PC-3 (cell line): ENCODE measurements around the gene PTP4A1. TPM values are rescaled to one million over a fixed set of nuclear protein-coding genes. Genes with fewer than 3 reads are reported as not detected.

Experiments used
- ATAC-seq: fragments of 200-7000 bp; cut with Tn5 transposase; 2 replicates; pipeline ENCODE4 v1.9.1; 2020; ENCODE audit warnings: mild to moderate bottlenecking, moderate library complexity
- BruUV-seq: library from RNA; stranded (reverse); fragments of 400-500 nt; replicated peaks from 2 replicates; lab custom pipeline; 2021; lab: Mats Ljungman, UMichigan
- CTCF ChIA-PET: fragments of 300-600 bp; sonication (Branson Sonifier 250); formaldehyde crosslinking; loops from one replicate; lab custom pipeline; 2022; ENCODE audit warnings: antibody characterized with exemption; lab: Charles Lee
- POLR2A ChIA-PET: fragments of 300-600 bp; sonication (Branson Sonifier 250); formaldehyde crosslinking; loops from one replicate; lab custom pipeline; 2022; ENCODE audit warnings: antibody characterized with exemption; ENCODE audit not compliant: unreplicated experiment; lab: Charles Lee
- DNase-seq: peaks from one replicate; pipeline ENCODE4 v3.0.0-alpha.2; 2015
- H2AFZ ChIP-seq: fragments of 300-600 bp; sonication (generic); 2 replicates; pipeline ENCODE4 v1.6.0; 2016; ENCODE audit warnings: antibody characterized with exemption, low read length
- H3F3A ChIP-seq: fragments of 300-600 bp; sonication (generic); one replicate; pipeline ENCODE4 v1.6.0; 2017; ENCODE audit warnings: antibody characterized with exemption, low read length, control low read depth, mild to moderate bottlenecking; ENCODE audit not compliant: unreplicated experiment
- H3K27ac ChIP-seq: fragments of 300-600 bp; sonication (generic); 2 replicates; pipeline ENCODE4 v1.5.1; 2016; ENCODE audit warnings: mild to moderate bottlenecking, low read length
- H3K27me3 ChIP-seq: fragments of 300-600 bp; sonication (generic); 2 replicates; pipeline ENCODE4 v1.6.1; 2016; ENCODE audit warnings: low read length, mixed read lengths
- H3K36me3 ChIP-seq: fragments of 300-600 bp; sonication (generic); 2 replicates; pipeline ENCODE4 v1.6.1; 2016; ENCODE audit warnings: low read depth, mixed run types, low read length, mixed read lengths
- H3K4me1 ChIP-seq: fragments of 300-600 bp; sonication (generic); 2 replicates; pipeline ENCODE4 v1.5.1; 2016; ENCODE audit warnings: low read length; ENCODE audit not compliant: insufficient read depth
- H3K4me2 ChIP-seq: fragments of 300-600 bp; sonication (generic); 2 replicates; pipeline ENCODE4 v1.6.0; 2016; ENCODE audit warnings: low read length
- H3K4me3 ChIP-seq: fragments of 300-600 bp; sonication (generic); 2 replicates; pipeline ENCODE4 v1.5.1; 2016; ENCODE audit warnings: mild to moderate bottlenecking, low read length, mixed read lengths
- H3K79me2 ChIP-seq: fragments of 300-600 bp; sonication (generic); 2 replicates; pipeline ENCODE4 v1.6.1; 2017; ENCODE audit warnings: low read length, mixed read lengths
- H3K9ac ChIP-seq: fragments of 300-600 bp; sonication (generic); 2 replicates; pipeline ENCODE4 v1.6.0; 2016; ENCODE audit warnings: mild to moderate bottlenecking, low read length
- H3K9me2 ChIP-seq: fragments of 300-600 bp; sonication (generic); replicated peaks from 2 replicates; pipeline ENCODE4 v1.6.1; 2016; ENCODE audit warnings: mixed run types, low read length, mixed read lengths
- H3K9me3 ChIP-seq: fragments of 300-600 bp; sonication (generic); 2 replicates; pipeline ENCODE4 v1.6.1; 2016; ENCODE audit warnings: low read length, mixed read lengths
- H4K20me1 ChIP-seq: fragments of 300-600 bp; sonication (generic); 2 replicates; pipeline ENCODE4 v1.6.1; 2016; ENCODE audit warnings: low read length, mixed read lengths
- EZH2 ChIP-seq: fragments of 300-600 bp; sonication (generic); IDR thresholded peaks from one replicate; pipeline ENCODE4 v1.6.1; 2017; ENCODE audit warnings: antibody characterized with exemption, mild to moderate bottlenecking, low read length; ENCODE audit not compliant: unreplicated experiment
- EZH2phosphoT487 ChIP-seq: fragments of 300-600 bp; sonication (generic); IDR thresholded peaks from 2 replicates; pipeline ENCODE4 v1.6.1; 2018; ENCODE audit warnings: mild to moderate bottlenecking, antibody characterized with exemption, low read length, borderline replicate concordance
- intact Hi-C: fragments of 100-400 bp; cut with micrococcal nuclease; formaldehyde crosslinking; loops from 2 replicates; pipeline ENCODE4 v1.9.0; 2023
- total RNA-seq: library from RNA; depleted of rRNA; stranded (reverse); fragments of >200 nt; gene quantifications from 2 replicates; pipeline ENCODE4 v1.2.3, GENCODE V29; 2014
- TF ChIP-seq, protein P1 (sequence below): fragments of 300-600 bp; sonication (generic); conservative IDR thresholded peaks from 2 replicates; pipeline ENCODE4 v1.5.1; 2017; ENCODE audit warnings: antibody characterized with exemption, low read depth, mild to moderate bottlenecking, low read length

The PTP4A1 gene
- total RNA-seq, 1 experiment from 2014 or later = 29.9 TPM

DNA sequence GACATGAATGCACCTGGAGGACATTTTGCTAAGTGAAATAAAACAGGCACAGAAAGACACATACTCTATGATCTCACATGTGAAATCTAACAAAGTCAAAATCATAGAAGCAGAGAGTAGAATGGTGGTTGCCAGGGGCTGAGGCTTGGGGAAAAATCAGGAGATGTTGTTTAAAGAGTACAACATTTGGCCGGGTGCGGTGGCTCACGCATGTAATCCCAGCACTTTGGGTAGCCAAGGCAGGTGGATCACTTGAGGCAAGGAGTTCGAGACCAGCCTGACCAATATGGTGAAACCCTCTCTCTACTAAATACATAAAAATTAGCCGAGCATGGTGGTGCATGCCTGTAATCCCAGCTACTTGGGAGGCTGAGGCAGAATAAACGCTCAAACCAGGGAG lies 26.0 kb upstream of the PTP4A1 start:
- ATAC-seq (no peak), DNase-seq (no peak)
- H3K4me2 ChIP-seq = no peak overlapping the region
- no peaks in the 10 kb centered on the region for H3K9me3 ChIP-seq
- H3K27me3 ChIP-seq = no peaks in the 10 kb centered on the region
- TF ChIP-seq EZH2phosphoT487 = no peak
- TF ChIP-seq, protein P1, sequence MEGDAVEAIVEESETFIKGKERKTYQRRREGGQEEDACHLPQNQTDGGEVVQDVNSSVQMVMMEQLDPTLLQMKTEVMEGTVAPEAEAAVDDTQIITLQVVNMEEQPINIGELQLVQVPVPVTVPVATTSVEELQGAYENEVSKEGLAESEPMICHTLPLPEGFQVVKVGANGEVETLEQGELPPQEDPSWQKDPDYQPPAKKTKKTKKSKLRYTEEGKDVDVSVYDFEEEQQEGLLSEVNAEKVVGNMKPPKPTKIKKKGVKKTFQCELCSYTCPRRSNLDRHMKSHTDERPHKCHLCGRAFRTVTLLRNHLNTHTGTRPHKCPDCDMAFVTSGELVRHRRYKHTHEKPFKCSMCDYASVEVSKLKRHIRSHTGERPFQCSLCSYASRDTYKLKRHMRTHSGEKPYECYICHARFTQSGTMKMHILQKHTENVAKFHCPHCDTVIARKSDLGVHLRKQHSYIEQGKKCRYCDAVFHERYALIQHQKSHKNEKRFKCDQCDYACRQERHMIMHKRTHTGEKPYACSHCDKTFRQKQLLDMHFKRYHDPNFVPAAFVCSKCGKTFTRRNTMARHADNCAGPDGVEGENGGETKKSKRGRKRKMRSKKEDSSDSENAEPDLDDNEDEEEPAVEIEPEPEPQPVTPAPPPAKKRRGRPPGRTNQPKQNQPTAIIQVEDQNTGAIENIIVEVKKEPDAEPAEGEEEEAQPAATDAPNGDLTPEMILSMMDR = no peak
- no peak for TF ChIP-seq EZH2
- ChIA-PET CTCF (no interaction called here), POLR2A (no interaction called here)
- no peaks in the 10 kb centered on the region for H4K20me1 ChIP-seq
- H3K27ac ChIP-seq = no peak overlapping the region
- no peak overlapping the region for H2AFZ ChIP-seq
- no peaks in the 10 kb centered on the region for H3K36me3 ChIP-seq
- no peaks in the 10 kb centered on the region for H3F3A ChIP-seq
- intact Hi-C loops = no loop called here
- H3K79me2 ChIP-seq = no peaks in the 10 kb centered on the region
- no peaks in the 10 kb centered on the region for H3K9me2 ChIP-seq
- H3K4me3 ChIP-seq = no peak overlapping the region
- no peaks in the 10 kb centered on the region for H3K4me1 ChIP-seq
- no TSS peak for BruUV-seq
- no peak overlapping the region for H3K9ac ChIP-seq

DNA sequence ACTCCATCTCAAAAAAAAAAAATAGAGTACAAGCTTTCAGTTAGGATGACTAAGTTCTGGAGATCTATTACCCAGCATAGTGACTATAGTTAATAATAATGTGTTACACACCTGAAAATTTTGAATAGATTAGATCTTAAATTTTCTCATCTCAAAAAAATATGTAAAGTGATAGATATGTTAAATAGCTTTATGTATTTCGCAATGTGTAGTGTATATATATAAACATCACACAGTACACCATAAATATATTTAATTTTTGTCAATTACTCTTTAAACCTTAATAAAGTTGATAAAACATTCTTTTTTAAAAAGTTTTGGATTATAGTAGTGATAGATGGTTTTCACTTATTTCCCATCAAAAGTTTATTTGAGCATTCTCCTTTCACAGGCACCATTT lies 25.6 kb upstream of the PTP4A1 start:
- TF ChIP-seq EZH2 = no peak
- TF ChIP-seq EZH2phosphoT487 = no peak
- TF ChIP-seq, protein P1 = no peak
- Histone ChIP-seq H2AFZ (no peak overlapping the region), H3K9me2 (no peaks in the 10 kb centered on the region), H3K9me3 (no peaks in the 10 kb centered on the region), H3K9ac (no peak overlapping the region), H3F3A (no peaks in the 10 kb centered on the region), H3K36me3 (no peaks in the 10 kb centered on the region), H3K27ac (no peak overlapping the region), H4K20me1 (no peaks in the 10 kb centered on the region), H3K4me2 (no peak overlapping the region), H3K27me3 (no peaks in the 10 kb centered on the region), H3K79me2 (no peaks in the 10 kb centered on the region), H3K4me3 (no peak overlapping the region), H3K4me1 (no peaks in the 10 kb centered on the region)
- BruUV-seq = no TSS peak
- no peak for ATAC-seq
- ChIA-PET CTCF (no interaction called here), POLR2A (no interaction called here)
- DNase-seq = no peak
- intact Hi-C loops = no loop called here

DNA sequence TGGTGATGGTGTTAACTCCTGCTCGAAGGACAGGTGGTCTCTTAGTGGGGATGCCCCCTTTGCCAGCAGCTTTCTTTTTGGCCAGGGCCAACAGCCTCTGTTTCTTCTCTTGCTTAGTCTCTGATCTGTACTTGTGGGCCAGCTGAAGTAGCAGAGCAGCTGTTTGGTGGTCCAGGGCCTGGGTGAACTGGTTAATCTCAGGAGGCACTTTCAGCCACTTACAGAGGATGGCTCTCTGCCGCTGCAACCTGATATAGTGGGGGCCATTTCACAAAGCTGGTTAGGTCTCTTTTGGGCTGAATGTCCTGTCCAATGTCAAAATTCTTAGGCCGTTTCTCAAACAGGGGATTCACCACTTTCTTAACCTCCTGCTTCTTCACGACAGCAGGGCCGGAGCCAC lies 23.2 kb upstream of the PTP4A1 start:
- no peak overlapping the region for H2AFZ ChIP-seq
- DNase-seq (no peak), ATAC-seq (no peak)
- H3K4me1 ChIP-seq = no peaks in the 10 kb centered on the region
- POLR2A ChIA-PET = no interaction called here
- TF ChIP-seq EZH2phosphoT487 (no peak), EZH2 (no peak)
- TF ChIP-seq, protein P1 = no peak
- no peaks in the 10 kb centered on the region for H3F3A ChIP-seq
- H3K4me3 ChIP-seq = no peak overlapping the region
- no peaks in the 10 kb centered on the region for H3K9me3 ChIP-seq
- no TSS peak for BruUV-seq
- no peaks in the 10 kb centered on the region for H3K27me3 ChIP-seq
- no peak overlapping the region for H3K9ac ChIP-seq
- CTCF ChIA-PET = no interaction called here
- H3K4me2 ChIP-seq = no peak overlapping the region
- no peaks in the 10 kb centered on the region for H3K9me2 ChIP-seq
- intact Hi-C loops = no loop called here
- H4K20me1 ChIP-seq = no peaks in the 10 kb centered on the region
- no peaks in the 10 kb centered on the region for H3K79me2 ChIP-seq
- no peaks in the 10 kb centered on the region for H3K36me3 ChIP-seq
- no peak overlapping the region for H3K27ac ChIP-seq
